H9 (cell line): ENCODE results near the gene TRANK1. TPM values are rescaled to one million over a fixed set of nuclear protein-coding genes. Genes with fewer than 3 reads are reported as not detected.

Source experiments
- DNase-seq: peaks from one replicate; pipeline ENCODE4 v3.0.0-alpha.2; 2017
- H2AFZ ChIP-seq: one replicate; pipeline ENCODE4 v1.6.1; 2013; ENCODE audit warnings: mild to moderate bottlenecking, low read length, control low read depth, moderate library complexity
- H2AK5ac ChIP-seq: 2 replicates; pipeline ENCODE4 v1.6.1; 2013; ENCODE audit warnings: low read length, control low read depth, mixed read lengths; ENCODE audit not compliant: insufficient read length
- H2BK120ac ChIP-seq: one replicate; pipeline ENCODE4 v1.6.1; 2013; ENCODE audit warnings: low read depth, mild to moderate bottlenecking, low read length, control low read depth, inconsistent platforms; ENCODE audit not compliant: poor library complexity, severe bottlenecking
- H2BK12ac ChIP-seq: 2 replicates; pipeline ENCODE4 v1.6.1; 2013; ENCODE audit warnings: low read length, control low read depth, mixed read lengths, low read depth; ENCODE audit not compliant: insufficient read length
- H2BK15ac ChIP-seq: 2 replicates; pipeline ENCODE4 v1.6.1; 2013; ENCODE audit warnings: low read depth, low read length, control low read depth
- H2BK20ac ChIP-seq: one replicate; pipeline ENCODE4 v1.6.1; 2013; ENCODE audit warnings: low read depth, mild to moderate bottlenecking, low read length, control low read depth, inconsistent platforms; ENCODE audit not compliant: poor library complexity, severe bottlenecking
- H2BK5ac ChIP-seq: 2 replicates; pipeline ENCODE4 v1.6.1; 2013; ENCODE audit warnings: low read length, control low read depth, mixed read lengths; ENCODE audit not compliant: insufficient read length
- H3K14ac ChIP-seq: 2 replicates; pipeline ENCODE4 v1.6.1; 2013; ENCODE audit warnings: low read length, control low read depth; ENCODE audit not compliant: insufficient read depth
- H3K18ac ChIP-seq: 2 replicates; pipeline ENCODE4 v1.6.1; 2013; ENCODE audit warnings: low read depth, mild to moderate bottlenecking, mixed read lengths, low read length, control low read depth; ENCODE audit not compliant: insufficient read length
- H3K23ac ChIP-seq: 2 replicates; pipeline ENCODE4 v1.6.1; 2013; ENCODE audit warnings: low read length, control low read depth, mixed read lengths, low read depth; ENCODE audit not compliant: insufficient read length
- H3K23me2 ChIP-seq: 2 replicates; pipeline ENCODE4 v1.6.1; 2013; ENCODE audit warnings: low read depth, mild to moderate bottlenecking, mixed read lengths, low read length, control low read depth; ENCODE audit not compliant: insufficient read length, poor library complexity, severe bottlenecking
- H3K27ac ChIP-seq: 2 replicates; pipeline ENCODE4 v1.5.1; 2013; ENCODE audit warnings: low read length, control low read depth, mixed read lengths, low read depth; ENCODE audit not compliant: insufficient read length
- H3K27me3 ChIP-seq: 2 replicates; pipeline ENCODE4 v1.6.1; 2013; ENCODE audit warnings: low read length, control low read depth, inconsistent platforms; ENCODE audit not compliant: insufficient read depth
- H3K4ac ChIP-seq: 2 replicates; pipeline ENCODE4 v1.6.1; 2013; ENCODE audit warnings: low read depth, mild to moderate bottlenecking, control low read depth, inconsistent platforms, low read length, moderate library complexity
- H3K4me1 ChIP-seq: 2 replicates; pipeline ENCODE4 v1.6.1; 2013; ENCODE audit warnings: low read length, control low read depth, inconsistent platforms; ENCODE audit not compliant: insufficient read depth
- H3K4me2 ChIP-seq: 2 replicates; pipeline ENCODE4 v1.6.1; 2013; ENCODE audit warnings: low read length, control low read depth, mixed read lengths; ENCODE audit not compliant: insufficient read length, insufficient read depth
- H3K56ac ChIP-seq: 2 replicates; pipeline ENCODE4 v1.6.1; 2013; ENCODE audit warnings: low read depth, mild to moderate bottlenecking, mixed read lengths, low read length, control low read depth; ENCODE audit not compliant: insufficient read length
- H3K79me1 ChIP-seq: 2 replicates; pipeline ENCODE4 v1.6.1; 2013; ENCODE audit warnings: low read depth, mild to moderate bottlenecking, moderate library complexity, low read length, control low read depth, inconsistent platforms; ENCODE audit not compliant: insufficient read depth, poor library complexity, severe bottlenecking
- H3K79me2 ChIP-seq: 2 replicates; pipeline ENCODE4 v1.6.1; 2013; ENCODE audit warnings: low read length, control low read depth, inconsistent platforms; ENCODE audit not compliant: insufficient read depth
- H3K9ac ChIP-seq: 2 replicates; pipeline ENCODE4 v1.6.1; 2013; ENCODE audit warnings: low read length, control low read depth, mixed read lengths; ENCODE audit not compliant: insufficient read length; ENCODE audit errors: extremely low read depth
- H3K9me3 ChIP-seq: one replicate; pipeline ENCODE4 v1.6.1; 2013; ENCODE audit warnings: low read depth, low read length, inconsistent platforms; ENCODE audit not compliant: control insufficient read depth
- H3T11ph ChIP-seq: one replicate; pipeline ENCODE4 v1.6.1; 2013; ENCODE audit warnings: mild to moderate bottlenecking, low read length, control low read depth, inconsistent platforms
- H4K20me1 ChIP-seq: one replicate; pipeline ENCODE4 v1.6.1; 2013; ENCODE audit not compliant: control insufficient read depth, insufficient read length, insufficient read depth
- H4K5ac ChIP-seq: 2 replicates; pipeline ENCODE4 v1.6.1; 2013; ENCODE audit warnings: low read depth, mild to moderate bottlenecking, mixed read lengths, low read length, control low read depth; ENCODE audit not compliant: insufficient read length
- H4K8ac ChIP-seq: replicated peaks from 2 replicates; pipeline ENCODE4 v1.6.1; 2013; ENCODE audit warnings: low read length, control low read depth, mixed read lengths, low read depth; ENCODE audit not compliant: insufficient read length
- H4K91ac ChIP-seq: 2 replicates; pipeline ENCODE4 v1.6.1; 2013; ENCODE audit warnings: low read depth, mild to moderate bottlenecking, moderate library complexity, mixed read lengths, low read length, control low read depth; ENCODE audit not compliant: insufficient read length
- H3K27ac Mint-ChIP-seq, 3 experiments: 2 replicates in 2 of 3; 3 replicates in 1 of 3; pipeline ENCODE4 v1.8.0; 2020 to 2021; ENCODE audit warnings: mixed read lengths in 3 of 3, mild to moderate bottlenecking in 1 of 3, moderate library complexity in 1 of 3
- H3K27me3 Mint-ChIP-seq: 2 replicates; pipeline ENCODE4 v1.8.0; 2021; ENCODE audit warnings: low read depth, mild to moderate bottlenecking, moderate library complexity, mixed read lengths
- H3K36me3 Mint-ChIP-seq, 3 experiments: 2 replicates in 2 of 3; 3 replicates in 1 of 3; pipeline ENCODE4 v1.8.0; 2020 to 2021; ENCODE audit warnings: low read depth in 3 of 3, mixed read lengths in 3 of 3; ENCODE audit not compliant: insufficient read depth in 1 of 3
- H3K4me1 Mint-ChIP-seq, 2 experiments: 2 replicates each; pipeline ENCODE4 v1.8.0; 2020; ENCODE audit warnings: mixed read lengths in 2 of 2
- H3K4me3 Mint-ChIP-seq, 2 experiments: 2 replicates in 1 of 2; 3 replicates in 1 of 2; pipeline ENCODE4 v1.8.0; 2020 to 2021; ENCODE audit warnings: mild to moderate bottlenecking in 2 of 2, mixed read lengths in 2 of 2, moderate library complexity in 1 of 2
- H3K9me3 Mint-ChIP-seq, 2 experiments: 2 replicates in 1 of 2; 3 replicates in 1 of 2; pipeline ENCODE4 v1.8.0; 2020; ENCODE audit warnings: mild to moderate bottlenecking in 2 of 2, mixed read lengths in 2 of 2, moderate library complexity in 1 of 2
- WGBS: extraction: QIAGEN DNeasy Blood & Tissue Kit; methylation state at CpG from one replicate; pipeline ENCODE4 v1.1.7; 2013; ENCODE audit warnings: missing lambda C conversion rate, low lambda C conversion rate, mixed read lengths; ENCODE audit not compliant: insufficient read length; ENCODE audit errors: extremely low coverage; 5-methylcytosine and 5-hydroxymethylcytosine counted together
- total RNA-seq: library from RNA; stranded (reverse); gene quantifications from 2 replicates; pipeline ENCODE4 v1.2.1, GENCODE V29; 2021
- TF ChIP-seq, protein P1 (sequence below): fragments of 200-600 bp; sonication (generic); conservative IDR thresholded peaks from 3 replicates; pipeline ENCODE4 v1.8.0; 2021; ENCODE audit warnings: antibody characterized with exemption, mild to moderate bottlenecking

TRANK1 gene
- total RNA-seq, 1 experiment from 2014 or later: 5.9 TPM

DNA sequence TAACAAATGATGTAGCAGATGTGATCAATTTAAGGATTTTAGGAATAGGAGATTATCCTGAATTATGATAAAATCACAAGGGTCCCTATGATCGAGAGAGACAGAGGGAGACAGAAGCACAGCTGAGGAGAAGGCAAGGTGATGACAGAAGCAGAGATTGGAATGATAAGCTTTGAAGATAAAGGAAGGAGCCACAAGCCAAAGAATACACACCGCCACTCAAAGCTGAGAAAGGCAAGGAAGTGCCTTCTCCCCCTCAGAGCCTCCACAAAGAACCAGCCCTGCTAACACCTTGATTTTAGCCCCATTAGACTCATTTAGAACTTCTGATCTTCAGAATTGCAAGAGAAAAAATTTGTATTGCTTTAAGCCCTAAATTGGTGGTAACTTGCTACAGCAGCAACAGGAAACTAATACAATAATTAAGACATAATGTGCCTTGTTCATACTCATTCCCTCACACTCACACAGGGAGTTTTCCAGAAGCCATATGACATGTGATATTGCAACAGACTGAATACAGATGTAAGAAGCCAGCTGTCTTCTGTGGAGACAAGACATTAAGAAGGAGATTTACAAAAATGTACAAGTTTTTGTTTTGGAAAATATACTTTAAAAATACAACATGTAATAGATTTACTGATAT lies 38.2 kb downstream of the TRANK1 start:
- no peak overlapping the region for H3T11ph ChIP-seq
- no CpG with 5 or more reads among the region's 2 CpGs for WGBS
- H2BK120ac ChIP-seq: no peak overlapping the region
- no peak overlapping the region for H4K8ac ChIP-seq
- no peak overlapping the region for H2AFZ ChIP-seq
- H3K9me3 Mint-ChIP-seq: no peaks in the 10 kb centered on the region; a peak in 1 of 5 replicates
- H2BK5ac ChIP-seq: no peak overlapping the region
- no peak overlapping the region for H4K5ac ChIP-seq
- H3K27me3 Mint-ChIP-seq: no peaks in the 10 kb centered on the region; the same call in 1 of the 2 replicates
- no peak overlapping the region for H3K4me2 ChIP-seq
- H3K4me3 Mint-ChIP-seq: no peak overlapping the region
- H3K9me3 ChIP-seq: no peaks in the 10 kb centered on the region
- no peak overlapping the region for H3K14ac ChIP-seq
- H3K36me3 Mint-ChIP-seq: no peaks in the 10 kb centered on the region
- H3K9ac ChIP-seq: no peak overlapping the region
- TF ChIP-seq, protein P1, sequence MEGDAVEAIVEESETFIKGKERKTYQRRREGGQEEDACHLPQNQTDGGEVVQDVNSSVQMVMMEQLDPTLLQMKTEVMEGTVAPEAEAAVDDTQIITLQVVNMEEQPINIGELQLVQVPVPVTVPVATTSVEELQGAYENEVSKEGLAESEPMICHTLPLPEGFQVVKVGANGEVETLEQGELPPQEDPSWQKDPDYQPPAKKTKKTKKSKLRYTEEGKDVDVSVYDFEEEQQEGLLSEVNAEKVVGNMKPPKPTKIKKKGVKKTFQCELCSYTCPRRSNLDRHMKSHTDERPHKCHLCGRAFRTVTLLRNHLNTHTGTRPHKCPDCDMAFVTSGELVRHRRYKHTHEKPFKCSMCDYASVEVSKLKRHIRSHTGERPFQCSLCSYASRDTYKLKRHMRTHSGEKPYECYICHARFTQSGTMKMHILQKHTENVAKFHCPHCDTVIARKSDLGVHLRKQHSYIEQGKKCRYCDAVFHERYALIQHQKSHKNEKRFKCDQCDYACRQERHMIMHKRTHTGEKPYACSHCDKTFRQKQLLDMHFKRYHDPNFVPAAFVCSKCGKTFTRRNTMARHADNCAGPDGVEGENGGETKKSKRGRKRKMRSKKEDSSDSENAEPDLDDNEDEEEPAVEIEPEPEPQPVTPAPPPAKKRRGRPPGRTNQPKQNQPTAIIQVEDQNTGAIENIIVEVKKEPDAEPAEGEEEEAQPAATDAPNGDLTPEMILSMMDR: no peak
- H2BK12ac ChIP-seq: no peak overlapping the region
- no peaks in the 10 kb centered on the region for H3K23me2 ChIP-seq
- H3K23ac ChIP-seq: no peak overlapping the region
- H3K4me1 Mint-ChIP-seq: peaks cover 8 to 11% of the 10 kb centered on the region in 2 experiments
- H3K4ac ChIP-seq: no peak overlapping the region
- no peak overlapping the region for H3K27ac ChIP-seq
- no peak overlapping the region for H2AK5ac ChIP-seq
- H4K20me1 ChIP-seq: no peaks in the 10 kb centered on the region
- DNase-seq: no peak
- no peak overlapping the region for H3K27ac Mint-ChIP-seq
- no peaks in the 10 kb centered on the region for H3K27me3 ChIP-seq
- H3K18ac ChIP-seq: no peak overlapping the region
- H3K79me1 ChIP-seq: no peaks in the 10 kb centered on the region
- no peak overlapping the region for H2BK20ac ChIP-seq
- no peaks in the 10 kb centered on the region for H3K79me2 ChIP-seq
- no peaks in the 10 kb centered on the region; the same call in 1 of the 2 replicates for H3K4me1 ChIP-seq
- H4K91ac ChIP-seq: no peak overlapping the region
- H2BK15ac ChIP-seq: no peak overlapping the region
- no peak overlapping the region for H3K56ac ChIP-seq
